Caco-2 (cell line): Measurements from ENCODE around the gene RRAD. TPM values are rescaled to one million over a fixed set of nuclear protein-coding genes. Genes with fewer than 3 reads are reported as not detected.

Source experiments
- BruUV-seq: library from RNA; stranded (reverse); fragments of 400-500 nt; replicated peaks from 2 replicates; lab custom pipeline; 2021; lab: Mats Ljungman, UMichigan
- CTCF ChIA-PET: fragments of 300-600 bp; sonication (Branson Sonifier 250); formaldehyde crosslinking; loops from one replicate; lab custom pipeline; 2022; ENCODE audit warnings: antibody characterized with exemption; lab: Charles Lee
- POLR2A ChIA-PET: fragments of 300-600 bp; sonication (Branson Sonifier 250); formaldehyde crosslinking; loops from one replicate; lab custom pipeline; 2022; ENCODE audit warnings: antibody characterized with exemption; lab: Charles Lee
- DNase-seq, 2 experiments: peaks; one replicate each; pipeline versions ENCODE4 v3.0.0 to v3.0.0-alpha.2; 2020 to 2022
- H3K27me3 ChIP-seq: replicated peaks from 2 replicates; pipeline ENCODE4 v1.6.0; 2011; ENCODE audit warnings: low read length; ENCODE audit not compliant: control insufficient read depth, insufficient read depth
- H3K36me3 ChIP-seq: 2 replicates; pipeline ENCODE4 v1.5.1; 2011; ENCODE audit warnings: low read length; ENCODE audit not compliant: control insufficient read depth, insufficient read depth
- H3K4me1 ChIP-seq: fragments of 250-450 bp; sonication (Bioruptor Pico); 2 replicates; pipeline ENCODE4 v1.5.1; 2020; ENCODE audit warnings: mild to moderate bottlenecking
- H3K4me3 ChIP-seq: 2 replicates; pipeline ENCODE4 v1.5.1; 2011; ENCODE audit warnings: low read depth, mild to moderate bottlenecking, control low read depth, low read length
- H3K9me3 ChIP-seq: fragments of 250-450 bp; sonication (Bioruptor Pico); 2 replicates; pipeline ENCODE4 v1.5.1; 2020; ENCODE audit warnings: mild to moderate bottlenecking, moderate library complexity
- H3K27ac Mint-ChIP-seq: one replicate; pipeline ENCODE4 v1.8.0; 2022; ENCODE audit warnings: mixed read lengths; ENCODE audit not compliant: unreplicated experiment
- H3K27me3 Mint-ChIP-seq: one replicate; pipeline ENCODE4 v1.8.0; 2022; ENCODE audit warnings: mixed read lengths; ENCODE audit not compliant: insufficient read depth, unreplicated experiment
- H3K36me3 Mint-ChIP-seq: one replicate; pipeline ENCODE4 v1.8.0; 2022; ENCODE audit warnings: mild to moderate bottlenecking, mixed read lengths; ENCODE audit not compliant: insufficient read depth, unreplicated experiment
- H3K4me1 Mint-ChIP-seq: one replicate; pipeline ENCODE4 v1.8.0; 2022; ENCODE audit warnings: low read depth, mixed read lengths; ENCODE audit not compliant: unreplicated experiment
- H3K4me3 Mint-ChIP-seq: one replicate; pipeline ENCODE4 v1.8.0; 2022; ENCODE audit warnings: mild to moderate bottlenecking, moderate library complexity, mixed read lengths; ENCODE audit not compliant: unreplicated experiment
- H3K9me3 Mint-ChIP-seq: one replicate; pipeline ENCODE4 v1.8.0; 2022; ENCODE audit warnings: mixed read lengths; ENCODE audit not compliant: unreplicated experiment
- CTCF ChIP-seq, 2 experiments: fragments of 200-600 bp in 1 of 2; IDR thresholded peaks; 1 replicate in 1 of 2; 2 replicates in 1 of 2; pipeline versions ENCODE4 v1.5.1 to v1.8.0; 2011 to 2022; ENCODE audit warnings: antibody characterized with exemption in 1 of 2, control low read depth in 1 of 2, inconsistent platforms in 1 of 2, low read depth in 1 of 2, low read length in 1 of 2, mild to moderate bottlenecking in 1 of 2, moderate library complexity in 1 of 2; ENCODE audit not compliant: insufficient read depth in 1 of 2, severe bottlenecking in 1 of 2, unreplicated experiment in 1 of 2
- intact Hi-C: fragments of 100-400 bp; cut with micrococcal nuclease; formaldehyde crosslinking; loops from one replicate; pipeline ENCODE4 v1.10.0; 2022; ENCODE audit not compliant: unreplicated experiment
- total RNA-seq: library from RNA; stranded (reverse); gene quantifications from 2 replicates; pipeline ENCODE4 v1.2.3, GENCODE V29; 2022

The RRAD gene
- total RNA-seq, 1 experiment from 2014 or later, result 1.1 TPM

DNA sequence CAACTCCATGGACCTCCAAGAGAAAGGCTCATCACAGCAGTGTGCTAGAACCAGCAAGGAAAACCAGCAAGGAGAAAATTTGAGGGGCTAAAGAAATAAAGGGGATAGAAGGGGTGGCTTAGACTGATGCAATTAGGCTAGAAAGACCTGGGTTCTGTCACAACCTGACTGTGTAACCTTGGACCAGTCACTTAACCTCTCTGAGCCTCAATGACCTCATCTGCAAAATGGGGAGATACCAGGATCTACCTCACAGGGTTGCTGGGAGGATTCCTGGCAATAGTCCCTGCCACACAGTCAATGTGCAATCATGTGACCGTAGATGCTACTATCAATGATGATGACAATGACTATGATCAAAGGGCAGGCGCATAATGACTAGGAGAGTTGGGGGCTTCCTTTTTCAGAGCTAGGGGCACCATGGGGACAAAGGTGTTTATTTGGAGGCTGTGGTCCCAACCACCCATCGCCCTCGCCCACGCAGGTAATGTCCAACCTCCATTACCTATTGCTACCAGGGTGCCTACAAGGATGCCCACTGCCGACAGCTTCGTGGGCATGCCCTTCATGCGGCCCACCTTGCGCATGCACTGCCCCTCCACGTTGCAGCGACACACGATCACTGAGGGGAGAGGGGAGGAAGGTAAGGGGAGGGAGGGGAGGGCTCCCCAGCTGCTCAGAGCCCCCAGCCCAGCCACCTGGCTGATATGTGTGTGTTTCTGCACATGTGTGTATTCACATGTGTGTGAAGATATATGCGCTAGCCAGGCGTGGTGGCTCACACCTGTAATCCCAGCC lies 16.4 kb downstream of the RRAD start:
- no TSS peak for BruUV-seq
- ChIA-PET POLR2A (no interaction called here), CTCF (interaction anchor here (0.6 to 2.2 kb wide), 3 partner anchors 13 to 232 kb away, joined by 3 to 13 read pairs (median 4); no protein-coding TSS in a partner anchor)
- no peak overlapping the region for H3K27ac Mint-ChIP-seq
- no peak overlapping the region for H3K4me3 ChIP-seq
- no peak for DNase-seq
- intact Hi-C loops, result no loop called here
- H3K4me3 Mint-ChIP-seq, result no peak overlapping the region
- no peaks in the 10 kb centered on the region for H3K27me3 ChIP-seq
- no peaks in the 10 kb centered on the region for H3K36me3 Mint-ChIP-seq
- no peak for TF ChIP-seq CTCF (IDR thresholded peaks at IDR 0.05; ENCODE audit: insufficient read depth in 1 of 2, low read depth in 1 of 2, low read length in 1 of 2, severe bottlenecking in 1 of 2, unreplicated experiment in 1 of 2)
- no peaks in the 10 kb centered on the region for H3K36me3 ChIP-seq
- H3K9me3 Mint-ChIP-seq, result no peaks in the 10 kb centered on the region
- no peaks in the 10 kb centered on the region for H3K9me3 ChIP-seq
- peaks cover 33% of the 10 kb centered on the region for H3K4me1 ChIP-seq
- peaks cover 20% of the 10 kb centered on the region for H3K4me1 Mint-ChIP-seq
- no peaks in the 10 kb centered on the region for H3K27me3 Mint-ChIP-seq

DNA sequence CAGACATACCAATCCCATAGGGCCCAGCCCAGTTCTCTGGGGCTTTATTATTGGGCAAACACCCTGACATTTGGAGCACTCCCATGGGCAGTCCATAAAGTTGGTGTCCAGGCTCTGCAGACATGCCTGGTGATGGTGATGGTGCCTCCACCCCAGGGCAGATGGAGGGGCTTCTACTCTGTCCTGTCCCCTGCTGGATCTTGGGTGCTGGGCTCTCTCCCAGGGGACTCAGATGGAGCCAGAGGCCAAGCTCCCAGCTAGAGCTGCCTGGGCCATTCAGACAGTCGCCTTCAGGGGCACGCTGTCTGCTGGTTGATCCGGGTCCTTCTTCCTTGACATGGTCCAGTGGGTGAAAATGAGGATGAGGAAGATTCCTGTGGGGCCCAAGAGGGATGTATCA lies 17.2 kb downstream of the RRAD start:
- Histone ChIP-seq H3K27me3 (no peaks in the 10 kb centered on the region), H3K36me3 (no peaks in the 10 kb centered on the region), H3K4me1 (peaks cover 38% of the 10 kb centered on the region), H3K4me3 (no peak overlapping the region), H3K9me3 (no peaks in the 10 kb centered on the region)
- intact Hi-C loops, result no loop called here
- H3K36me3 Mint-ChIP-seq, result no peaks in the 10 kb centered on the region
- no peaks in the 10 kb centered on the region for H3K9me3 Mint-ChIP-seq
- POLR2A ChIA-PET, result no interaction called here
- CTCF ChIA-PET, result no interaction called here
- no peaks in the 10 kb centered on the region for H3K27me3 Mint-ChIP-seq
- DNase-seq, result no peak
- peaks cover 20% of the 10 kb centered on the region for H3K4me1 Mint-ChIP-seq
- no peak for TF ChIP-seq CTCF (IDR thresholded peaks at IDR 0.05; ENCODE audit: insufficient read depth in 1 of 2, low read depth in 1 of 2, low read length in 1 of 2, severe bottlenecking in 1 of 2, unreplicated experiment in 1 of 2)
- H3K27ac Mint-ChIP-seq, result no peak overlapping the region
- no peak overlapping the region for H3K4me3 Mint-ChIP-seq
- BruUV-seq, result no TSS peak

GRCh38 chr16:66906916-66907836 lies 18.2 kb downstream of the RRAD start:
- Mint-ChIP-seq H3K9me3 (no peaks in the 10 kb centered on the region), H3K4me3 (no peak overlapping the region), H3K27me3 (no peaks in the 10 kb centered on the region), H3K36me3 (no peaks in the 10 kb centered on the region), H3K4me1 (peaks cover 20% of the 10 kb centered on the region), H3K27ac (no peak overlapping the region)
- TF ChIP-seq CTCF (IDR thresholded peaks at IDR 0.05; ENCODE audit: insufficient read depth in 1 of 2, low read depth in 1 of 2, low read length in 1 of 2, severe bottlenecking in 1 of 2, unreplicated experiment in 1 of 2), result no peak
- POLR2A ChIA-PET, result no interaction called here
- CTCF ChIA-PET, result interaction anchor here (1.3 to 1.9 kb wide), 3 partner anchors 12 to 34 kb away, joined by 3 to 6 read pairs (median 4); no protein-coding TSS in a partner anchor
- H3K9me3 ChIP-seq, result no peaks in the 10 kb centered on the region
- DNase-seq, result no peak
- no peaks in the 10 kb centered on the region for H3K36me3 ChIP-seq
- no TSS peak for BruUV-seq
- peaks cover 38% of the 10 kb centered on the region for H3K4me1 ChIP-seq
- intact Hi-C loops, result no loop called here
- no peaks in the 10 kb centered on the region for H3K27me3 ChIP-seq
- H3K4me3 ChIP-seq, result no peak overlapping the region
